ENCODE data around the gene TEX26.

DNA sequence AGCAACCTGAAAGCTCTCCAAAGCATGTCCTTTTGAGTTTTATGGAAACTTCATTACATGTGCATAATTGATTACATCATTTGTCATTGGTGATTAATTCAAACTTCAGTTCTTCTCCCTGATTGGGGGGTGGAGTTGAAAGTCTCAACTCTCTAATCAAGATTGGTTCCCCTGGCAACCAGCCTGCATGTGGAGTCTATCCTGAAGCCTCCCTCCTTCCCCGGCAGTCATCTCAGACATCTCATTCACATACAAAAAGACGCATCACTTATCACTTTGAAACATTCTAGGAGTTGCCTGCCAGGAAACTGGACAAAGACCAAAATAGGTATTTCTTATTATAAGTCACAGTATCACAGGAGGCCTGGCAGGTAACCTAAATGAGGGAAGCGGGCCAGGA, 50.5 kb downstream of the TEX26 start:
- TF ChIP-seq RAD21 (IDR thresholded peaks at IDR 0.05; ENCODE audit: insufficient read depth, low read depth, low read length) (no peak), NFIC (IDR thresholded peaks at IDR 0.05; ENCODE audit: low read depth, low read length) (no peak)
- TF ChIP-seq, protein P1, sequence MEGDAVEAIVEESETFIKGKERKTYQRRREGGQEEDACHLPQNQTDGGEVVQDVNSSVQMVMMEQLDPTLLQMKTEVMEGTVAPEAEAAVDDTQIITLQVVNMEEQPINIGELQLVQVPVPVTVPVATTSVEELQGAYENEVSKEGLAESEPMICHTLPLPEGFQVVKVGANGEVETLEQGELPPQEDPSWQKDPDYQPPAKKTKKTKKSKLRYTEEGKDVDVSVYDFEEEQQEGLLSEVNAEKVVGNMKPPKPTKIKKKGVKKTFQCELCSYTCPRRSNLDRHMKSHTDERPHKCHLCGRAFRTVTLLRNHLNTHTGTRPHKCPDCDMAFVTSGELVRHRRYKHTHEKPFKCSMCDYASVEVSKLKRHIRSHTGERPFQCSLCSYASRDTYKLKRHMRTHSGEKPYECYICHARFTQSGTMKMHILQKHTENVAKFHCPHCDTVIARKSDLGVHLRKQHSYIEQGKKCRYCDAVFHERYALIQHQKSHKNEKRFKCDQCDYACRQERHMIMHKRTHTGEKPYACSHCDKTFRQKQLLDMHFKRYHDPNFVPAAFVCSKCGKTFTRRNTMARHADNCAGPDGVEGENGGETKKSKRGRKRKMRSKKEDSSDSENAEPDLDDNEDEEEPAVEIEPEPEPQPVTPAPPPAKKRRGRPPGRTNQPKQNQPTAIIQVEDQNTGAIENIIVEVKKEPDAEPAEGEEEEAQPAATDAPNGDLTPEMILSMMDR (IDR thresholded peaks at IDR 0.05 in 2 of 3, conservative IDR thresholded peaks at IDR 0.05 in 1 of 3; ENCODE audit: control insufficient read depth in 2 of 3, extremely low read depth in 1 of 3, insufficient read depth in 1 of 3, low read depth in 3 of 3, low read length in 3 of 3) = no peak
- TF ChIP-seq, protein P2, sequence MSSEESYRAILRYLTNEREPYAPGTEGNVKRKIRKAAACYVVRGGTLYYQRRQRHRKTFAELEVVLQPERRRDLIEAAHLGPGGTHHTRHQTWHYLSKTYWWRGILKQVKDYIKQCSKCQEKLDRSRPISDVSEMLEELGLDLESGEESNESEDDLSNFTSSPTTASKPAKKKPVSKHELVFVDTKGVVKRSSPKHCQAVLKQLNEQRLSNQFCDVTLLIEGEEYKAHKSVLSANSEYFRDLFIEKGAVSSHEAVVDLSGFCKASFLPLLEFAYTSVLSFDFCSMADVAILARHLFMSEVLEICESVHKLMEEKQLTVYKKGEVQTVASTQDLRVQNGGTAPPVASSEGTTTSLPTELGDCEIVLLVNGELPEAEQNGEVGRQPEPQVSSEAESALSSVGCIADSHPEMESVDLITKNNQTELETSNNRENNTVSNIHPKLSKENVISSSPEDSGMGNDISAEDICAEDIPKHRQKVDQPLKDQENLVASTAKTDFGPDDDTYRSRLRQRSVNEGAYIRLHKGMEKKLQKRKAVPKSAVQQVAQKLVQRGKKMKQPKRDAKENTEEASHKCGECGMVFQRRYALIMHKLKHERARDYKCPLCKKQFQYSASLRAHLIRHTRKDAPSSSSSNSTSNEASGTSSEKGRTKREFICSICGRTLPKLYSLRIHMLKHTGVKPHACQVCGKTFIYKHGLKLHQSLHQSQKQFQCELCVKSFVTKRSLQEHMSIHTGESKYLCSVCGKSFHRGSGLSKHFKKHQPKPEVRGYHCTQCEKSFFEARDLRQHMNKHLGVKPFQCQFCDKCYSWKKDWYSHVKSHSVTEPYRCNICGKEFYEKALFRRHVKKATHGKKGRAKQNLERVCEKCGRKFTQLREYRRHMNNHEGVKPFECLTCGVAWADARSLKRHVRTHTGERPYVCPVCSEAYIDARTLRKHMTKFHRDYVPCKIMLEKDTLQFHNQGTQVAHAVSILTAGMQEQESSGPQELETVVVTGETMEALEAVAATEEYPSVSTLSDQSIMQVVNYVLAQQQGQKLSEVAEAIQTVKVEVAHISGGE (CRISPR knock-in tag; IDR thresholded peaks at IDR 0.05) = no peak

Data from GM12878 (cell line).